IPS-18c (cell line): ENCODE measurements around the gene KLRK1.
"Not testable (repeated sequence)": the region's sequence is repeated elsewhere in the genome, so short reads cannot be mapped to it uniquely, and the experiment has no call there.

Experiments
- H3K4me3 ChIP-seq: 2 replicates; pipeline ENCODE4 v1.7.0; 2013; ENCODE audit warnings: low read depth, mild to moderate bottlenecking, low read length, moderate library complexity; ENCODE audit not compliant: insufficient read depth
- H3K9me3 ChIP-seq: one replicate; pipeline ENCODE4 v1.6.1; 2013; ENCODE audit warnings: mild to moderate bottlenecking, low read length, moderate library complexity; ENCODE audit not compliant: control insufficient read depth, insufficient read depth

The KLRK1 gene

GRCh38 chr12:10389904-10390303 is at the start of gene KLRK1:
Gene KLRK1 (minus strand): TSS chr12:10390041. CDS start chr12:10388810, 1,231 bp downstream.
- H3K4me3 ChIP-seq = no peak within 1 kb of the TSS
- no peaks in the 10 kb centered on the region for H3K9me3 ChIP-seq

- H3K4me3 ChIP-seq, H3K9me3 ChIP-seq: not testable (repeated sequence)
These were observed 47.8 kb upstream of the KLRK1 start for GRCh38 chr12:10437601-10438000.

- not testable (repeated sequence) for H3K4me3 ChIP-seq, H3K9me3 ChIP-seq
These were observed 46.0 kb upstream of the KLRK1 start, which contains the start of gene KLRC2 for GRCh38 chr12:10435816-10436215. Gene KLRC2 (minus strand): TSS chr12:10436010. CDS start chr12:10435986, 24 bp downstream.

- not testable (repeated sequence) for H3K9me3 ChIP-seq, H3K4me3 ChIP-seq
These were observed 40.8 kb upstream of the KLRK1 start for GRCh38 chr12:10430623-10431022.

- H3K9me3 ChIP-seq, H3K4me3 ChIP-seq: not testable (repeated sequence)
These were observed 36.1 kb upstream of the KLRK1 start for GRCh38 chr12:10425938-10426337.

- H3K9me3 ChIP-seq, H3K4me3 ChIP-seq: not testable (repeated sequence)
These were observed 34.5 kb upstream of the KLRK1 start for GRCh38 chr12:10424260-10424899.

- H3K4me3 ChIP-seq, H3K9me3 ChIP-seq: not testable (repeated sequence)
These were observed 32.3 kb upstream of the KLRK1 start for GRCh38 chr12:10422159-10422558.

- H3K9me3 ChIP-seq, H3K4me3 ChIP-seq: not testable (repeated sequence)
These were observed 30.5 kb upstream of the KLRK1 start, which contains the start of gene KLRC3 for GRCh38 chr12:10420334-10420733. Gene KLRC3 (minus strand): TSS chr12:10420595. CDS start chr12:10420550, 45 bp downstream.

GRCh38 chr12:10409392-10409791 is 19.6 kb upstream of the KLRK1 start, which contains the start of gene KLRC4:
Gene KLRC4 (minus strand): TSS chr12:10409757. CDS start chr12:10409575, 182 bp downstream.
- Histone ChIP-seq H3K4me3 (no peak within 1 kb of the TSS), H3K9me3 (no peaks in the 10 kb centered on the region)

- no peaks in the 10 kb centered on the region for H3K9me3 ChIP-seq
- H3K4me3 ChIP-seq = no peak overlapping the region
These were observed 19.0 kb upstream of the KLRK1 start for GRCh38 chr12:10408842-10409241.

GRCh38 chr12:10406725-10407124 is 16.9 kb upstream of the KLRK1 start:
- H3K9me3 ChIP-seq = no peaks in the 10 kb centered on the region
- no peak overlapping the region for H3K4me3 ChIP-seq

GRCh38 chr12:10405294-10405693 is 15.5 kb upstream of the KLRK1 start:
- H3K4me3 ChIP-seq = no peak overlapping the region

GRCh38 chr12:10404798-10405197 is 15.0 kb upstream of the KLRK1 start:
- Histone ChIP-seq H3K9me3 (no peaks in the 10 kb centered on the region), H3K4me3 (no peak overlapping the region)

More at GRCh38 chr12:10405294-10405693, 15.5 kb upstream of the KLRK1 start:
- H3K9me3 ChIP-seq = no peaks in the 10 kb centered on the region

GRCh38 chr12:10400829-10401228 is 11.0 kb upstream of the KLRK1 start:
- no peak overlapping the region for H3K4me3 ChIP-seq

GRCh38 chr12:10398168-10398567 is 8.3 kb upstream of the KLRK1 start:
- Histone ChIP-seq H3K9me3 (no peaks in the 10 kb centered on the region), H3K4me3 (no peak overlapping the region)

More at GRCh38 chr12:10400829-10401228, 11.0 kb upstream of the KLRK1 start:
- H3K9me3 ChIP-seq = no peaks in the 10 kb centered on the region

- Histone ChIP-seq H3K9me3 (no peaks in the 10 kb centered on the region), H3K4me3 (no peak overlapping the region)
These were observed 7.5 kb upstream of the KLRK1 start for GRCh38 chr12:10397296-10397695.

GRCh38 chr12:10396176-10396575 is 6.3 kb upstream of the KLRK1 start:
- H3K4me3 ChIP-seq, H3K9me3 ChIP-seq: not testable (repeated sequence)

- H3K9me3 ChIP-seq = no peaks in the 10 kb centered on the region
- no peak overlapping the region for H3K4me3 ChIP-seq
These were observed 5.7 kb upstream of the KLRK1 start for GRCh38 chr12:10395390-10395998.
